ENCODE measurements around the gene CHST7.

Gene CHST7

GRCh38 chrX:46559062-46559461 is 14.5 kb upstream of the CHST7 start:
- no peak for ATAC-seq (replicated peaks)
- H3K9me3 Mint-ChIP-seq = no peaks in the 10 kb centered on the region
- H3K27me3 Mint-ChIP-seq = no peaks in the 10 kb centered on the region
- peaks cover 3% of the 10 kb centered on the region for H3K36me3 Mint-ChIP-seq (ENCODE audit: insufficient read depth)
- H3K27ac Mint-ChIP-seq = no peak overlapping the region
- no peak overlapping the region for H3K4me3 Mint-ChIP-seq
- peaks cover 8 to 13% of the 10 kb centered on the region in 2 donors for H3K4me1 Mint-ChIP-seq (ENCODE audit: low read depth in 2 of 2)
- DNase-seq = no peak

- H3K27me3 Mint-ChIP-seq = no peaks in the 10 kb centered on the region
- peak overlapping the region; percentile 14 to 45 for H3K4me3 Mint-ChIP-seq
- no peaks in the 10 kb centered on the region for H3K9me3 Mint-ChIP-seq
- H3K4me1 Mint-ChIP-seq (ENCODE audit: low read depth in 2 of 2) = peaks cover 8 to 13% of the 10 kb centered on the region in 2 donors
- H3K36me3 Mint-ChIP-seq (ENCODE audit: insufficient read depth) = no peaks in the 10 kb centered on the region
- ATAC-seq (replicated peaks) = peak; percentile 69
- no peak for DNase-seq
- H3K27ac Mint-ChIP-seq = peak overlapping the region; percentile 26 to 48
These were observed 11.5 kb upstream of the CHST7 start for GRCh38 chrX:46561824-46562657.

- H3K27ac Mint-ChIP-seq = no peak overlapping the region
- H3K27me3 Mint-ChIP-seq = no peaks in the 10 kb centered on the region
- no peaks in the 10 kb centered on the region for H3K36me3 Mint-ChIP-seq (ENCODE audit: insufficient read depth)
- DNase-seq (no peak), ATAC-seq (replicated peaks) (no peak)
- peaks cover 8 to 12% of the 10 kb centered on the region in 2 donors for H3K4me1 Mint-ChIP-seq (ENCODE audit: low read depth in 2 of 2)
- H3K9me3 Mint-ChIP-seq = no peaks in the 10 kb centered on the region
- no peak overlapping the region for H3K4me3 Mint-ChIP-seq
These were observed 6.2 kb upstream of the CHST7 start for GRCh38 chrX:46567388-46567787.

GRCh38 chrX:46569621-46570020 is 3.9 kb upstream of the CHST7 start:
- Mint-ChIP-seq H3K27ac (no peak overlapping the region), H3K27me3 (no peaks in the 10 kb centered on the region), H3K4me3 (no peak overlapping the region), H3K9me3 (no peaks in the 10 kb centered on the region), H3K36me3 (ENCODE audit: insufficient read depth) (no peaks in the 10 kb centered on the region), H3K4me1 (ENCODE audit: low read depth in 2 of 2) (peaks cover 15 to 18% of the 10 kb centered on the region in 2 donors)
- DNase-seq (no peak), ATAC-seq (replicated peaks) (no peak)

GRCh38 chrX:46571423-46572339 is 1.9 kb upstream of the CHST7 start:
- DNase-seq = no peak
- peak overlapping the region; percentile 74 to 81 for H3K4me3 Mint-ChIP-seq

GRCh38 chrX:46572340-46572936 is 1.1 kb upstream of the CHST7 start:
- no peaks in the 10 kb centered on the region for H3K9me3 Mint-ChIP-seq
- H3K27ac Mint-ChIP-seq = peak overlapping the region; percentile 76 to 90
- H3K36me3 Mint-ChIP-seq (ENCODE audit: insufficient read depth) = no peaks in the 10 kb centered on the region
- no peaks in the 10 kb centered on the region for H3K27me3 Mint-ChIP-seq
- peak overlapping the region; percentile 74 to 81 for H3K4me3 Mint-ChIP-seq
- H3K4me1 Mint-ChIP-seq (ENCODE audit: low read depth in 2 of 2) = peaks cover 29 to 36% of the 10 kb centered on the region in 2 donors
- DNase-seq (peak; percentile 21 to 34 (median 28)), ATAC-seq (replicated peaks) (peak; percentile 40)

More at GRCh38 chrX:46571423-46572339, 1.9 kb upstream of the CHST7 start:
- H3K4me1 Mint-ChIP-seq (ENCODE audit: low read depth in 2 of 2) = peaks cover 25 to 31% of the 10 kb centered on the region in 2 donors
- H3K27me3 Mint-ChIP-seq = no peaks in the 10 kb centered on the region
- H3K36me3 Mint-ChIP-seq (ENCODE audit: insufficient read depth) = no peaks in the 10 kb centered on the region
- peak overlapping the region; percentile 76 to 90 for H3K27ac Mint-ChIP-seq
- ATAC-seq (replicated peaks) = no peak
- no peaks in the 10 kb centered on the region for H3K9me3 Mint-ChIP-seq

- Mint-ChIP-seq H3K4me3 (peak overlapping the region; percentile 74 to 81), H3K27me3 (no peaks in the 10 kb centered on the region), H3K4me1 (ENCODE audit: low read depth in 2 of 2) (peaks cover 29 to 36% of the 10 kb centered on the region in 2 donors)
These were observed 568 bp downstream of the CHST7 start for GRCh38 chrX:46573892-46574773.

GRCh38 chrX:46574774-46575381 is 1.3 kb downstream of the CHST7 start:
- DNase-seq = peak in 2 of 3 experiments; percentile 16 to 27
- Mint-ChIP-seq H3K4me3 (peak overlapping the region; percentile 74 to 81), H3K4me1 (ENCODE audit: low read depth in 2 of 2) (peaks cover 34 to 41% of the 10 kb centered on the region in 2 donors), H3K9me3 (no peaks in the 10 kb centered on the region), H3K27ac (peak overlapping the region in 1 of 2 donors; percentile 76), H3K27me3 (no peaks in the 10 kb centered on the region), H3K36me3 (ENCODE audit: insufficient read depth) (no peaks in the 10 kb centered on the region)
- peak; percentile 16 for ATAC-seq (replicated peaks)

More at GRCh38 chrX:46573892-46574773, 568 bp downstream of the CHST7 start:
- DNase-seq = peak; percentile 59 to 68 (median 62)
- Mint-ChIP-seq H3K27ac (peak overlapping the region; percentile 76 to 90), H3K36me3 (ENCODE audit: insufficient read depth) (no peaks in the 10 kb centered on the region), H3K9me3 (no peaks in the 10 kb centered on the region)
- peak; percentile 55 for ATAC-seq (replicated peaks)

GRCh38 chrX:46575586-46575985 is 2.0 kb downstream of the CHST7 start:
- peaks cover 34 to 41% of the 10 kb centered on the region in 2 donors for H3K4me1 Mint-ChIP-seq (ENCODE audit: low read depth in 2 of 2)
- peaks cover 2% of the 10 kb centered on the region for H3K36me3 Mint-ChIP-seq (ENCODE audit: insufficient read depth)
- DNase-seq (no peak), ATAC-seq (replicated peaks) (no peak)
- peak overlapping the region; percentile 74 to 81 for H3K4me3 Mint-ChIP-seq
- H3K9me3 Mint-ChIP-seq = no peaks in the 10 kb centered on the region
- H3K27ac Mint-ChIP-seq = no peak overlapping the region
- H3K27me3 Mint-ChIP-seq = no peaks in the 10 kb centered on the region

GRCh38 chrX:46575991-46576392 is 2.4 kb downstream of the CHST7 start:
- no peaks in the 10 kb centered on the region for H3K9me3 Mint-ChIP-seq
- no peak for DNase-seq
- H3K27ac Mint-ChIP-seq = peak overlapping the region in 1 of 2 donors; percentile 17
- H3K4me1 Mint-ChIP-seq (ENCODE audit: low read depth in 2 of 2) = peaks cover 34 to 41% of the 10 kb centered on the region in 2 donors
- H3K27me3 Mint-ChIP-seq = no peaks in the 10 kb centered on the region
- H3K36me3 Mint-ChIP-seq (ENCODE audit: insufficient read depth) = peaks cover 2% of the 10 kb centered on the region
- H3K4me3 Mint-ChIP-seq = peak overlapping the region; percentile 74 to 81
- no peak for ATAC-seq (replicated peaks)

GRCh38 chrX:46576458-46576857 is 2.9 kb downstream of the CHST7 start:
- peak overlapping the region in 1 of 2 donors; percentile 17 for H3K27ac Mint-ChIP-seq
- H3K4me1 Mint-ChIP-seq (ENCODE audit: low read depth in 2 of 2) = peaks cover 34 to 41% of the 10 kb centered on the region in 2 donors
- H3K36me3 Mint-ChIP-seq (ENCODE audit: insufficient read depth) = peaks cover 2% of the 10 kb centered on the region
- H3K9me3 Mint-ChIP-seq = no peaks in the 10 kb centered on the region
- ATAC-seq (replicated peaks) (no peak), DNase-seq (no peak)
- no peaks in the 10 kb centered on the region for H3K27me3 Mint-ChIP-seq
- peak overlapping the region; percentile 74 to 81 for H3K4me3 Mint-ChIP-seq

All from effector memory CD8-positive, alpha-beta T cell (primary cell).